A673 (cell line): ENCODE results near the gene LSM2. TPM values are rescaled to one million over a fixed set of nuclear protein-coding genes. Genes with fewer than 3 reads are reported as not detected.

Experiments used
- BruUV-seq: library from RNA; stranded (reverse); fragments of 400-500 nt; replicated peaks from 2 replicates; lab custom pipeline; 2021; lab: Mats Ljungman, UMichigan
- CTCF ChIA-PET: fragments of 300-600 bp; sonication (Branson Sonifier 250); formaldehyde crosslinking; loops from one replicate; lab custom pipeline; 2022; ENCODE audit warnings: antibody characterized with exemption; lab: Charles Lee
- POLR2A ChIA-PET: fragments of 300-600 bp; sonication (Branson Sonifier 250); formaldehyde crosslinking; loops from one replicate; lab custom pipeline; 2022; ENCODE audit warnings: antibody characterized with exemption; ENCODE audit not compliant: low non-redundant PET; lab: Charles Lee
- DNase-seq: peaks from one replicate; pipeline ENCODE4 v3.0.0-alpha.2; 2015; ENCODE audit warnings: low spot score
- H3K27ac ChIP-seq: fragments of 200-600 bp; sonication (generic); 2 replicates; pipeline ENCODE4 v1.5.1; 2016; ENCODE audit warnings: mixed run types, low read depth, mild to moderate bottlenecking, mixed read lengths, antibody characterized with exemption, low read length; ENCODE audit not compliant: poor library complexity, severe bottlenecking
- H3K27me3 ChIP-seq: fragments of 200-600 bp; sonication (generic); replicated peaks from 2 replicates; pipeline ENCODE4 v1.6.1; 2017; ENCODE audit warnings: mixed run types, low read depth, mild to moderate bottlenecking, mixed read lengths, antibody characterized with exemption, low read length; ENCODE audit not compliant: insufficient read depth, poor library complexity
- H3K36me3 ChIP-seq: fragments of 200-600 bp; sonication (generic); 2 replicates; pipeline ENCODE4 v1.6.1; 2016; ENCODE audit warnings: mixed run types, mild to moderate bottlenecking, mixed read lengths, antibody characterized with exemption, low read length; ENCODE audit not compliant: insufficient read depth, poor library complexity, severe bottlenecking
- H3K4me1 ChIP-seq: fragments of 200-600 bp; sonication (generic); 2 replicates; pipeline ENCODE4 v1.6.1; 2017; ENCODE audit warnings: mixed run types, mild to moderate bottlenecking, mixed read lengths, antibody characterized with exemption, low read length; ENCODE audit not compliant: insufficient read depth, poor library complexity, severe bottlenecking
- H3K4me3 ChIP-seq: fragments of 200-600 bp; sonication (generic); 2 replicates; pipeline ENCODE4 v1.5.1; 2016; ENCODE audit warnings: low read depth, mixed run types, mild to moderate bottlenecking, mixed read lengths, low read length; ENCODE audit not compliant: poor library complexity, severe bottlenecking
- H3K9me3 ChIP-seq: fragments of 200-600 bp; sonication (generic); 2 replicates; pipeline ENCODE4 v1.6.1; 2016; ENCODE audit warnings: mixed run types, low read depth, mild to moderate bottlenecking, mixed read lengths, antibody characterized with exemption, low read length; ENCODE audit not compliant: poor library complexity, severe bottlenecking
- EZH2 ChIP-seq: fragments of 200-600 bp; sonication (generic); IDR thresholded peaks from 2 replicates; pipeline ENCODE4 v1.6.1; 2017; ENCODE audit warnings: borderline replicate concordance, low read depth, mild to moderate bottlenecking, mixed read lengths, antibody characterized with exemption, low read length; ENCODE audit not compliant: poor library complexity, severe bottlenecking
- intact Hi-C: fragments of 100-400 bp; cut with micrococcal nuclease; formaldehyde crosslinking; loops from one replicate; pipeline ENCODE4 v1.10.0; 2022; ENCODE audit not compliant: unreplicated experiment
- total RNA-seq: library from RNA; stranded (reverse); gene quantifications from 2 replicates; pipeline ENCODE4 v1.2.3, GENCODE V29; 2021
- TF ChIP-seq, protein P1 (sequence below): fragments of 300-800, 200-600 bp; sonication (generic); conservative IDR thresholded peaks from 2 replicates; pipeline ENCODE4 v1.5.1; 2017; ENCODE audit warnings: low read depth, mild to moderate bottlenecking, antibody characterized with exemption, low read length, moderate library complexity, mixed read lengths

LSM2 gene
- total RNA-seq, 1 experiment from 2014 or later, result 99.8 TPM

DNA sequence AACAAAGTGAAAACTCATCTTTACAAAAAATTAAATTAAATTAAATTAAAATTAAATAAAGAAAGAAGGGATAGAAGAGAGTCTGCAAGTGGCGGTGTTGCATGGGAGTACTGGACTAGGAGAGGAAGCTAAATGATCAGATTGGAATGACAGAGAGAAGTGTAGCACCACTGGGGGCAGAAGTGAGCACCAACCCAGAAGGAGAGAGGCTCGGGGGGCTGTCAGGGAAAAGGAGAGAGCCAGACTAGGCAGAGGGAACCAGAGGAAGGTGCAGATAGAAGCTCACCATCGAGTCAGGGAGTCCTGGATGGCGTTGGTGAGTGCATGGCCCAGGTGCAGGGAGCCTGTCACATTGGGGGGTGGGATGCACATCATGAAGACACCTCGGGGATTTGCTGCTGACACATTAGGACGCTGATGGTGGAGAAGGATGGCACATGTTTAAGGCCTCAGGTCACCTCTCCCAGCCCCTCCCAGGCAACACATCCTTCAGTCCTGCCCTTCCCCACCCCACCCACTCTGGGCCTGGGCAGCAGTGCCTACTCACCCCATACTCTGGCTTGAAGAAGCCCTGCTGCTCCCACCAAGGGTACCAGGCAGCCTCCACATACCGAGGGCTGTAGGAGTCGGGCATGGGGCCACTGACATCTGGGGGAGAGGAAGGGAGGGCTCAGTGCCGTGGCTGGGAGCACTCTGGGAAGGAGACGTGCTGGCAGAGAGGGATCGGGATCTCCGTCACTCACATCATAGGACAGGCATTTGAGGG lies 15.3 kb downstream of the LSM2 start:
- CTCF ChIA-PET, result interaction anchor here (0.6 to 1.0 kb wide), 5 partner anchors 15 to 56 kb away, joined by 3 to 5 read pairs (median 4); partner anchors contain the start of genes CLIC1, HSPA1B and LSM2
- H3K27ac ChIP-seq, result no peak overlapping the region
- peaks cover 50% of the 10 kb centered on the region for H3K36me3 ChIP-seq
- H3K4me3 ChIP-seq, result no peak overlapping the region
- peak; percentile 80 for DNase-seq
- POLR2A ChIA-PET, result interaction anchor here (1.0 kb wide), 1 partner anchor 24 kb away, joined by 3 read pairs; the partner anchor contains the start of genes HSPA1A and HSPA1L
- no peak for TF ChIP-seq EZH2
- TF ChIP-seq, protein P1, sequence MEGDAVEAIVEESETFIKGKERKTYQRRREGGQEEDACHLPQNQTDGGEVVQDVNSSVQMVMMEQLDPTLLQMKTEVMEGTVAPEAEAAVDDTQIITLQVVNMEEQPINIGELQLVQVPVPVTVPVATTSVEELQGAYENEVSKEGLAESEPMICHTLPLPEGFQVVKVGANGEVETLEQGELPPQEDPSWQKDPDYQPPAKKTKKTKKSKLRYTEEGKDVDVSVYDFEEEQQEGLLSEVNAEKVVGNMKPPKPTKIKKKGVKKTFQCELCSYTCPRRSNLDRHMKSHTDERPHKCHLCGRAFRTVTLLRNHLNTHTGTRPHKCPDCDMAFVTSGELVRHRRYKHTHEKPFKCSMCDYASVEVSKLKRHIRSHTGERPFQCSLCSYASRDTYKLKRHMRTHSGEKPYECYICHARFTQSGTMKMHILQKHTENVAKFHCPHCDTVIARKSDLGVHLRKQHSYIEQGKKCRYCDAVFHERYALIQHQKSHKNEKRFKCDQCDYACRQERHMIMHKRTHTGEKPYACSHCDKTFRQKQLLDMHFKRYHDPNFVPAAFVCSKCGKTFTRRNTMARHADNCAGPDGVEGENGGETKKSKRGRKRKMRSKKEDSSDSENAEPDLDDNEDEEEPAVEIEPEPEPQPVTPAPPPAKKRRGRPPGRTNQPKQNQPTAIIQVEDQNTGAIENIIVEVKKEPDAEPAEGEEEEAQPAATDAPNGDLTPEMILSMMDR, result peak; percentile 77
- H3K27me3 ChIP-seq, result no peaks in the 10 kb centered on the region
- peaks cover 11% of the 10 kb centered on the region for H3K4me1 ChIP-seq
- no TSS peak for BruUV-seq
- H3K9me3 ChIP-seq, result no peaks in the 10 kb centered on the region
- intact Hi-C loops, result loop anchor here (5.0 kb wide), 2 partner anchors 41 to 54 kb away; partner anchors contain the start of gene CLIC1

DNA sequence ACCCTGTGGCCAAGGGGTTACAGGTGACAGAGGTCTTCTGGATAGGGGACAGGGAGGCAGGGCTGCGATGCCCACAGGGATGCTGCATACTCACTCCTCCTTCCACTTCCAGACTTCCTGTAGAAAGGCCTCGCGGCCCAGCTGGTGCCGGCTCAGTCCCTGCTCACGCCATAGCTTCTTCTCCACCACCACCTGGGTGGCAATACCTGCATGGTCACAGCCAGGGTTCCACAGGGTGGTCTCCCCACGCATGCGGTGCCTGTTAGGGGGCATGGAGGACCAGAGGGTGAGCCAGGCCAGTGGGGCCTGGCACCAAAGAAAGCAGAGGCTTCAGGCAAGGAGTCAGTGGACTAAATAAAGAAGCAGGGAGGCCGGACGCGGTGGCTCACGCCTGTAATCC lies 21.3 kb downstream of the LSM2 start:
- no TSS peak for BruUV-seq
- TF ChIP-seq, protein P1, result no peak
- no peak for TF ChIP-seq EZH2
- Histone ChIP-seq H3K36me3 (peaks cover 68% of the 10 kb centered on the region), H3K27ac (no peak overlapping the region), H3K4me1 (no peaks in the 10 kb centered on the region), H3K27me3 (no peaks in the 10 kb centered on the region), H3K9me3 (no peaks in the 10 kb centered on the region), H3K4me3 (no peak overlapping the region)
- intact Hi-C loops, result no loop called here
- POLR2A ChIA-PET, result no interaction called here
- CTCF ChIA-PET, result no interaction called here
- DNase-seq, result no peak

DNA sequence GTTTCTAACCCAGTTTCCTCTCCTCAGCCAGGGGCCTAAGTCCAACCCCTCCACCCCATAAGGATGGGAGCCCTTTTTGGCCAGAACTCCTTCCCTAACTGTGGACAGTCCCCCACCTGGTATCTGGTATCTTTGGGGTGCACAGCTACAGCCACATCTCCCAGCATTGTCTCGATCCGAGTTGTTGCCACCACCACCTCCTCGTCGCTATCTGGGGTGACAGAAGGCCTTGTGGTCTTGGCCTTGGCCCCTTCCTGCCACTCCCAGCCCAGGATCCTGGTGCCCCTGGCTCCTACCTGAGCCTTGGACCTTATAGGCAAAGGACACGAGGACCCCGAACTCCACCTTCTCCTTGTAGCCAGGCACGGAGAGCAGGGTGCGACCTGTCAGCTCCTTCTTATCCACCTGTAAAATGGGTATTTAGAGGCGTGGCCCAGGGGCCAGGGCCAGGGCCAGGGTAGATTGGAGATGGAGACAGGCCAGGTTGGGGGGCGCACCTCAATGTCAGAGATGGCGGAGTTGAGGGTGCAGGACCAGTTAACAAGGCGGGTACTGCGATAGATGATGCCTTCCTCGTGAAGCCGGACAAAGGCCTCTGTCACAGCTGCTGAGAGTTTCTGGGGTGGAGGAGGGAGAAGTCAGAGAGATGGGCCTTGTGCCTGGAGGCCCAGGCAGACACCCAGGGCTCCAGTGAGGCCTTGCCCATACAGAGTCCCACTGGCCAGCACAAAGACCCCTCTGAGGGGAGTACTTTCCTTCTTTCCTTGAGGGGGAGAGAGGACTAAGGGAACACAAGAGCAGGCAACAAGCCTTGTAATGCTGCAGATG lies 22.5 kb downstream of the LSM2 start:
- H3K36me3 ChIP-seq, result peaks cover 72% of the 10 kb centered on the region

More for the DNA sequence above, 22.5 kb downstream of the LSM2 start:
- intact Hi-C loops, result no loop called here
- TF ChIP-seq, protein P1, result no peak
- TF ChIP-seq EZH2, result no peak
- Histone ChIP-seq H3K4me1 (no peaks in the 10 kb centered on the region), H3K27me3 (no peaks in the 10 kb centered on the region), H3K4me3 (no peak overlapping the region), H3K9me3 (no peaks in the 10 kb centered on the region), H3K27ac (no peak overlapping the region)
- DNase-seq, result no peak
- BruUV-seq, result no TSS peak
- ChIA-PET POLR2A (interaction anchor here (0.5 kb wide), 1 partner anchor 9 kb away, joined by 3 read pairs; no protein-coding TSS in a partner anchor), CTCF (no interaction called here)
